ENCODE data around the gene SLC12A4. TPM values are rescaled to one million over a fixed set of nuclear protein-coding genes. Genes with fewer than 3 reads are reported as not detected.
A peak's percentile ranks its signal among the peaks of the same experiment; 100 is the strongest.

Gene SLC12A4
- total RNA-seq, 1 experiment from 2014 or later, result 107 TPM

DNA sequence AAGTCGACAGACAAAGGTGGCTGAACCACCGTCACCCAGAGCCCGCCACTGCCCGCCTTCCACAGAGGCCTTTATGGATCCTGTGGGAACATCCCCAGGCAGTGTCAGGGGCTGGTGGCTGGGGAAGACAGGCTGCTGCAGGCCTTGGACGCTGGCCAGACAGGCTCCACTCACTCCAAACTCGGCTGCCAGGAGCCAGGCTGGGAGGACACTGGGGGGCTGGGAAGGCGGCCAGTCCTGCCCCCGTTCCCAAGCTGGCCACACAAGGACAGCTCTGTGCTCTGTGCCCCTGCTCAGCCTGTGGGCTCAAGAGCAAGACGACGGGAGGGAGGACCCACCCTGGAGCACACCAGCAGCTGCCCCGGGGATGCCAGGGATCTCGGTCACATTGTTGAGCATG is 17.0 kb downstream of the SLC12A4 start:
- Mint-ChIP-seq H3K4me3 (ENCODE audit: unreplicated experiment) (no peak overlapping the region), H3K27ac (ENCODE audit: low read depth, unreplicated experiment) (no peak overlapping the region), H3K9me3 (ENCODE audit: unreplicated experiment) (no peaks in the 10 kb centered on the region), H3K27me3 (ENCODE audit: insufficient read depth, unreplicated experiment) (no peaks in the 10 kb centered on the region), H3K4me1 (ENCODE audit: insufficient read depth, unreplicated experiment) (peaks cover 9% of the 10 kb centered on the region), H3K36me3 (ENCODE audit: insufficient read depth, unreplicated experiment) (peaks cover 89% of the 10 kb centered on the region)
- no peak for DNase-seq (ENCODE audit: unreplicated experiment)
- CTCF ChIA-PET, result interaction anchor here (0.5 to 1.2 kb wide), 3 partner anchors 11 to 307 kb away, joined by 4 to 5 read pairs (median 4); no protein-coding TSS in a partner anchor
- BruUV-seq (replicated peaks), result no TSS peak
- POLR2A ChIA-PET, result interaction anchor here (1.2 kb wide), 1 partner anchor 9 kb away, joined by 4 read pairs; no protein-coding TSS in a partner anchor
- TF ChIP-seq, protein P1, sequence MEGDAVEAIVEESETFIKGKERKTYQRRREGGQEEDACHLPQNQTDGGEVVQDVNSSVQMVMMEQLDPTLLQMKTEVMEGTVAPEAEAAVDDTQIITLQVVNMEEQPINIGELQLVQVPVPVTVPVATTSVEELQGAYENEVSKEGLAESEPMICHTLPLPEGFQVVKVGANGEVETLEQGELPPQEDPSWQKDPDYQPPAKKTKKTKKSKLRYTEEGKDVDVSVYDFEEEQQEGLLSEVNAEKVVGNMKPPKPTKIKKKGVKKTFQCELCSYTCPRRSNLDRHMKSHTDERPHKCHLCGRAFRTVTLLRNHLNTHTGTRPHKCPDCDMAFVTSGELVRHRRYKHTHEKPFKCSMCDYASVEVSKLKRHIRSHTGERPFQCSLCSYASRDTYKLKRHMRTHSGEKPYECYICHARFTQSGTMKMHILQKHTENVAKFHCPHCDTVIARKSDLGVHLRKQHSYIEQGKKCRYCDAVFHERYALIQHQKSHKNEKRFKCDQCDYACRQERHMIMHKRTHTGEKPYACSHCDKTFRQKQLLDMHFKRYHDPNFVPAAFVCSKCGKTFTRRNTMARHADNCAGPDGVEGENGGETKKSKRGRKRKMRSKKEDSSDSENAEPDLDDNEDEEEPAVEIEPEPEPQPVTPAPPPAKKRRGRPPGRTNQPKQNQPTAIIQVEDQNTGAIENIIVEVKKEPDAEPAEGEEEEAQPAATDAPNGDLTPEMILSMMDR (IDR thresholded peaks at IDR 0.05; ENCODE audit: unreplicated experiment), result no peak
- intact Hi-C loops (cut with micrococcal nuclease), result no loop called here

GRCh38 chr16:67950335-67950843 is 18.0 kb downstream of the SLC12A4 start:
- CTCF ChIA-PET, result interaction anchor here (0.9 kb wide), 1 partner anchor 10 kb away, joined by 4 read pairs; no protein-coding TSS in a partner anchor
- TF ChIP-seq, protein P1 (IDR thresholded peaks at IDR 0.05; ENCODE audit: unreplicated experiment), result no peak
- no TSS peak for BruUV-seq (replicated peaks)
- intact Hi-C loops (cut with micrococcal nuclease), result no loop called here
- no peaks in the 10 kb centered on the region for H3K9me3 Mint-ChIP-seq (ENCODE audit: unreplicated experiment)
- H3K27me3 Mint-ChIP-seq (ENCODE audit: insufficient read depth, unreplicated experiment), result no peaks in the 10 kb centered on the region
- POLR2A ChIA-PET, result interaction anchor here (0.6 to 1.1 kb wide), 3 partner anchors 14 to 81 kb away, joined by 3 to 7 read pairs (median 5); partner anchors contain the start of gene PSMB10
- DNase-seq (ENCODE audit: unreplicated experiment), result no peak
- peaks cover 9% of the 10 kb centered on the region for H3K4me1 Mint-ChIP-seq (ENCODE audit: insufficient read depth, unreplicated experiment)
- no peak overlapping the region for H3K27ac Mint-ChIP-seq (ENCODE audit: low read depth, unreplicated experiment)
- H3K36me3 Mint-ChIP-seq (ENCODE audit: insufficient read depth, unreplicated experiment), result peaks cover 88% of the 10 kb centered on the region
- H3K4me3 Mint-ChIP-seq (ENCODE audit: unreplicated experiment), result no peak overlapping the region

DNA sequence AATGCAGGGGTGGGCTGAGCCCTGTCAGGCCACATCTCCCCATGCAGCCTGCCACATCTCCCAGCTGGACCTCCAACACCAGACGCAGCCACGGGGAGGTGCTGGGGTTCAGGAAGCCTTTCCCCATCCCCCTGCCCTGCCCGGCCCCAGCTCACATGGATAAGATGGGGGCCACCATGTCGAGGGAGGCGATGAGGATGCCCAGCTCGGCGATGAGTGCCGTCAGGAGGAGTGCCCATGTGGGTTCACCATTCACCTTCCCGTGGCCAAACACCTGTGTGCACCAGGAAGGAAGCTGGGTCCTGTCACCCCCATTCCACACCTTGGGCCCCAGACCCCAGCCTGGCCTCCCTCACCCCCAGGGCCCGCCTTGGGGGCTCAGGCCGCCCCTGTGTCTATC is 18.8 kb downstream of the SLC12A4 start:
- intact Hi-C loops (cut with micrococcal nuclease), result no loop called here
- peaks cover 9% of the 10 kb centered on the region for H3K4me1 Mint-ChIP-seq (ENCODE audit: insufficient read depth, unreplicated experiment)
- POLR2A ChIA-PET, result interaction anchor here (1.0 to 1.1 kb wide), 2 partner anchors 14 to 17 kb away, joined by 5 to 7 read pairs; partner anchors contain the start of gene PSMB10
- H3K27me3 Mint-ChIP-seq (ENCODE audit: insufficient read depth, unreplicated experiment), result no peaks in the 10 kb centered on the region
- no peaks in the 10 kb centered on the region for H3K9me3 Mint-ChIP-seq (ENCODE audit: unreplicated experiment)
- no peak overlapping the region for H3K4me3 Mint-ChIP-seq (ENCODE audit: unreplicated experiment)
- TF ChIP-seq, protein P1 (IDR thresholded peaks at IDR 0.05; ENCODE audit: unreplicated experiment), result no peak
- H3K27ac Mint-ChIP-seq (ENCODE audit: low read depth, unreplicated experiment), result no peak overlapping the region
- DNase-seq (ENCODE audit: unreplicated experiment), result no peak
- peaks cover 81% of the 10 kb centered on the region for H3K36me3 Mint-ChIP-seq (ENCODE audit: insufficient read depth, unreplicated experiment)
- BruUV-seq (replicated peaks), result no TSS peak
- CTCF ChIA-PET, result interaction anchor here (0.5 to 0.9 kb wide), 4 partner anchors 9 to 66 kb away, joined by 3 to 4 read pairs (median 3); no protein-coding TSS in a partner anchor

DNA sequence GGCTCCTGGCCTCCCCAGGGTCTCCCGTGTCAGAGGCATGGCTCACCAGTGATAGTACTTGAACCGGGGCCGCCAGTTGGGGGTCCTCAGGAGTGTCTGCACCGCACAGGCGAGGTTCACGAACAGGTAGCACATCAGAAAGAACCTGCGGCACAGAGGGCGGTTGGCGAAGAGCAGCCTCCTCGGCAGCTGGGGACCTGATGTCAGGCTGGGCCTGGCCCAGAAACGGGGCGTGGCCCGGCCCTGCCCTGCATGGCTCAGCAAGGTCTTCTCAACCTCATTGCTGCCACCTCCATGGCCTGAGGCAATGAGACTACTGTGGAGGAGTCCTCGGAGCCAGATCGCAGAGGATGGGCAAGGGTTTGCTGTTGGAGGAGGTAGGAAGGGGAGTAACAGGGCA is 20.4 kb downstream of the SLC12A4 start:
- intact Hi-C loops (cut with micrococcal nuclease), result no loop called here
- Mint-ChIP-seq H3K36me3 (ENCODE audit: insufficient read depth, unreplicated experiment) (peaks cover 77% of the 10 kb centered on the region), H3K27me3 (ENCODE audit: insufficient read depth, unreplicated experiment) (no peaks in the 10 kb centered on the region), H3K4me1 (ENCODE audit: insufficient read depth, unreplicated experiment) (peaks cover 9% of the 10 kb centered on the region), H3K4me3 (ENCODE audit: unreplicated experiment) (no peak overlapping the region), H3K27ac (ENCODE audit: low read depth, unreplicated experiment) (peak overlapping the region; percentile 21), H3K9me3 (ENCODE audit: unreplicated experiment) (no peaks in the 10 kb centered on the region)
- no peak for DNase-seq (ENCODE audit: unreplicated experiment)
- TF ChIP-seq, protein P1 (IDR thresholded peaks at IDR 0.05; ENCODE audit: unreplicated experiment), result no peak
- no TSS peak for BruUV-seq (replicated peaks)
- ChIA-PET POLR2A (interaction anchor here (0.5 to 1.6 kb wide), 4 partner anchors 9 to 530 kb away, joined by 3 to 11 read pairs (median 4); partner anchors contain the start of gene PSMB10), CTCF (interaction anchor here (1.0 kb wide), 1 partner anchor 132 kb away, joined by 3 read pairs; no protein-coding TSS in a partner anchor)

Data from MCF 10A (cell line).